Activated CD4-positive, alpha-beta T cell treated with anti-CD3 and anti-CD28 coated beads, Interleukin-2, amount 10 ng/mL, durations not matched to agents 7 days and 5 days (primary cell): Measurements from ENCODE around the gene CUL9. TPM values are rescaled to one million over a fixed set of nuclear protein-coding genes. Genes with fewer than 3 reads are reported as not detected.

ENCODE experiments used
- CTCF ChIA-PET: fragments of 350-600 bp; sonication (Branson Sonifier 250); formaldehyde crosslinking; loops from one replicate; lab custom pipeline; 2021; ENCODE audit warnings: antibody characterized with exemption; lab: Charles Lee
- POLR2A ChIA-PET: fragments of 350-600 bp; sonication (Branson Sonifier 250); formaldehyde crosslinking; loops from one replicate; lab custom pipeline; 2021; ENCODE audit warnings: antibody characterized with exemption; lab: Charles Lee
- DNase-seq: peaks from one replicate; pipeline ENCODE4 v3.0.0-alpha.2; 2020
- H3K27ac Mint-ChIP-seq: one replicate; pipeline ENCODE4 v1.8.0; 2021; ENCODE audit warnings: mild to moderate bottlenecking, moderate library complexity, mixed read lengths
- H3K27me3 Mint-ChIP-seq: one replicate; pipeline ENCODE4 v1.8.0; 2021; ENCODE audit warnings: mixed read lengths
- H3K36me3 Mint-ChIP-seq: one replicate; pipeline ENCODE4 v1.8.0; 2021; ENCODE audit warnings: low read depth, mixed read lengths
- H3K4me1 Mint-ChIP-seq: one replicate; pipeline ENCODE4 v1.8.0; 2021; ENCODE audit warnings: mixed read lengths
- H3K4me3 Mint-ChIP-seq: one replicate; pipeline ENCODE4 v1.8.0; 2021; ENCODE audit warnings: mild to moderate bottlenecking, moderate library complexity, mixed read lengths
- H3K9me3 Mint-ChIP-seq: one replicate; pipeline ENCODE4 v1.8.0; 2021; ENCODE audit warnings: mixed read lengths
- total RNA-seq, 2 experiments: library from RNA; stranded (reverse); gene quantifications; one replicate each; pipeline ENCODE4 v1.2.3, GENCODE V29; 2021

Gene CUL9
- total RNA-seq, 2 experiments from 2014 or later: 57.8 to 60.7 TPM

- H3K4me3 Mint-ChIP-seq: no peak overlapping the region
- no peak overlapping the region for H3K27ac Mint-ChIP-seq
- H3K4me1 Mint-ChIP-seq: no peaks in the 10 kb centered on the region
- H3K9me3 Mint-ChIP-seq: no peaks in the 10 kb centered on the region
- ChIA-PET POLR2A (no interaction called here), CTCF (no interaction called here)
- H3K27me3 Mint-ChIP-seq: no peaks in the 10 kb centered on the region
- no peak for DNase-seq
- no peaks in the 10 kb centered on the region for H3K36me3 Mint-ChIP-seq
Measured at GRCh38 chr6:43150051-43150751, 31.8 kb upstream of the CUL9 start.

DNA sequence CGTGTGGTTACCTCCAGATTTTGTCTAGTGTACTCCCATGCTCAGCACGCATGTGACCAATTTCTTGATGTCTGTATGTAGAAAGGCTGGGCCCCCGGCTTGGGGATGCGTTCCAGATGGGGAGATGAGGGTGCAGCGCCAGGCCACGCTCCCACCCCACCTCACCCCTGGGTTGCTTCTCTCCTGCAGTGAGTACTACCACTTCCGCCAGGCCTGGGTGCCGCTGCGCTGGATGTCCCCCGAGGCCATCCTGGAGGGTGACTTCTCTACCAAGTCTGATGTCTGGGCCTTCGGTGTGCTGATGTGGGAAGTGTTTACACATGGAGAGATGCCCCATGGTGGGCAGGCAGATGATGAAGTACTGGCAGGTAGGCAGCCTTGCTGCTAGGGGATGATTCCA lies 22.4 kb upstream of the CUL9 start:
- Mint-ChIP-seq H3K9me3 (no peaks in the 10 kb centered on the region), H3K4me1 (no peaks in the 10 kb centered on the region), H3K27ac (no peak overlapping the region), H3K36me3 (no peaks in the 10 kb centered on the region), H3K27me3 (no peaks in the 10 kb centered on the region), H3K4me3 (no peak overlapping the region)
- ChIA-PET POLR2A (no interaction called here), CTCF (interaction anchor here (0.5 kb wide), 1 partner anchor 1250 kb away, joined by 3 read pairs; no protein-coding TSS in a partner anchor)
- DNase-seq: no peak

- CTCF ChIA-PET: interaction anchor here (0.7 to 2.0 kb wide), 3 partner anchors 20 to 67 kb away, joined by 3 to 15 read pairs (median 3); no protein-coding TSS in a partner anchor
Measured at GRCh38 chr6:43163899-43164298, 18.1 kb upstream of the CUL9 start.

GRCh38 chr6:43170417-43170930 lies 11.5 kb upstream of the CUL9 start:
- peaks cover 41% of the 10 kb centered on the region for H3K4me1 Mint-ChIP-seq
- no peaks in the 10 kb centered on the region for H3K9me3 Mint-ChIP-seq
- peaks cover 13% of the 10 kb centered on the region for H3K36me3 Mint-ChIP-seq
- peak overlapping the region; percentile 94 for H3K27ac Mint-ChIP-seq
- H3K4me3 Mint-ChIP-seq: peak overlapping the region; percentile 89
- no peak for DNase-seq
- no peaks in the 10 kb centered on the region for H3K27me3 Mint-ChIP-seq
- ChIA-PET CTCF (interaction anchor here (0.8 to 1.5 kb wide), 3 partner anchors 27 to 258 kb away, joined by 3 to 8 read pairs (median 4); partner anchors contain the start of gene ABCC10), POLR2A (no interaction called here)

More at GRCh38 chr6:43163899-43164298, 18.1 kb upstream of the CUL9 start:
- H3K4me1 Mint-ChIP-seq: no peaks in the 10 kb centered on the region
- H3K27me3 Mint-ChIP-seq: no peaks in the 10 kb centered on the region
- H3K9me3 Mint-ChIP-seq: no peaks in the 10 kb centered on the region
- no peak overlapping the region for H3K4me3 Mint-ChIP-seq
- H3K36me3 Mint-ChIP-seq: no peaks in the 10 kb centered on the region
- H3K27ac Mint-ChIP-seq: no peak overlapping the region
- no peak for DNase-seq
- POLR2A ChIA-PET: no interaction called here

DNA sequence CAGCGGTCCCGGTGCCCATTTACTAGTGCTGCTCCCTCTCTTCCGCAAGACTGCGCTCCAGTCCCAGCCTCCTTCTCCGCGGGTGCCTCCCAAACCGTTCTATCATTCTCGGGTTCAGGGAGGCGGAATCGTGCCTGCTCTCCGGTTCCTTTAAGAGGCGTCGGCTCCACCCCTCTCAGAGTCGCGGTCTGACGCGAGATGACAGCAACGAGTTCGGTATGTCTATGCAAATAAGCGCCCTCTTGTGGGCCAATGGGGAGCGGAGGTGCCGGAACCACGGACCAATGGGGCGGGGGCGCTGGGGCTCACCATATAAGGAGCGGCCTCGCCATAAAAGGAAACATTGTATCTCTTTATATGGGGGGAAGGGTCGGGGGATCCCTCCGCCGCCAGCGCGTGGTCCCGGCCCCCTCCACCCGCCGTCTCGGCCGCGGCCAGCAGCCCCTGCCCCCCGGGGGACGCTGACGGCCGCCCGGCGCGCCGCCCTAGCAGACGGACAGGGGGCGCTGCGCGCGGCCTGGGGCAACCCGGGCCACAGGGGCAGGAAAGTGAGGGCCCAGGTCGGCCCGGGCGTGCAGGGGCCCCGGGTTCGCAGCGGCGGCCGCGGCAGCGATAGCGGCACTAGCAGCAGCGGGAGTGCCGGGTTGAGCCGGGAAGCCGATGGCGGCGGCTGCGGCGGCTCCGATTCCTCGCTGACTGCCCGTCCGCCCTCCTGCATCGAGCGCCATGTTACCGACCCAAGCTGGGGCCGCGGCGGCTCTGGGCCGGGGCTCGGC lies 10.9 kb upstream of the CUL9 start, which contains the start of gene SRF:
Gene SRF, plus strand, starts transcription at position 339 of the 776 bp plus-strand sequence. Its CDS starts 388 bp downstream, at position 727.
- Mint-ChIP-seq H3K4me1 (peaks cover 48% of the 10 kb centered on the region), H3K4me3 (peak within 1 kb of the TSS; percentile 97), H3K27ac (peak within 1 kb of the TSS; percentile 94), H3K27me3 (no peaks in the 10 kb centered on the region), H3K36me3 (peaks cover 20% of the 10 kb centered on the region), H3K9me3 (no peaks in the 10 kb centered on the region)
- ChIA-PET CTCF (interaction anchor here (0.7 to 1.5 kb wide), 7 partner anchors 9 to 257 kb away, joined by 3 to 8 read pairs (median 4); partner anchors contain the start of genes ABCC10, CUL9, MRPL2 and ZNF318), POLR2A (interaction anchor here (1.0 kb wide), 1 partner anchor 112 kb away, joined by 3 read pairs; the partner anchor contains the start of genes KLC4 and MRPL2)
- DNase-seq: peak; percentile 100

DNA sequence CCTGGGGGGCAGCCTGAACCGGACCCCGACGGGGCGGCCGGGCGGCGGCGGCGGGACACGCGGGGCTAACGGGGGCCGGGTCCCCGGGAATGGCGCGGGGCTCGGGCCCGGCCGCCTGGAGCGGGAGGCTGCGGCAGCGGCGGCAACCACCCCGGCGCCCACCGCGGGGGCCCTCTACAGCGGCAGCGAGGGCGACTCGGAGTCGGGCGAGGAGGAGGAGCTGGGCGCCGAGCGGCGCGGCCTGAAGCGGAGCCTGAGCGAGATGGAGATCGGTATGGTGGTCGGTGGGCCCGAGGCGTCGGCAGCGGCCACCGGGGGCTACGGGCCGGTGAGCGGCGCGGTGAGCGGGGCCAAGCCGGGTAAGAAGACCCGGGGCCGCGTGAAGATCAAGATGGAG lies 10.3 kb upstream of the CUL9 start:
- H3K36me3 Mint-ChIP-seq: peaks cover 25% of the 10 kb centered on the region
- H3K4me3 Mint-ChIP-seq: peak overlapping the region; percentile 97
- H3K27ac Mint-ChIP-seq: peak overlapping the region; percentile 94
- peak; percentile 31 for DNase-seq
- ChIA-PET POLR2A (interaction anchor here (1.0 kb wide), 1 partner anchor 113 kb away, joined by 3 read pairs; the partner anchor contains the start of genes KLC4 and MRPL2), CTCF (interaction anchor here (0.7 to 1.1 kb wide), 5 partner anchors 8 to 198 kb away, joined by 3 to 4 read pairs (median 4); partner anchors contain the start of genes CUL9, MRPL2 and ZNF318)
- H3K9me3 Mint-ChIP-seq: no peaks in the 10 kb centered on the region
- no peaks in the 10 kb centered on the region for H3K27me3 Mint-ChIP-seq
- H3K4me1 Mint-ChIP-seq: peaks cover 49% of the 10 kb centered on the region

GRCh38 chr6:43172104-43173007 lies 9.6 kb upstream of the CUL9 start:
- ChIA-PET POLR2A (interaction anchor here (0.6 to 1.0 kb wide), 2 partner anchors 113 to 211 kb away, joined by 3 read pairs; partner anchors contain the start of genes KLC4 and MRPL2), CTCF (interaction anchor here (0.7 to 2.9 kb wide), 9 partner anchors 8 to 334 kb away, joined by 3 to 15 read pairs (median 4); partner anchors contain the start of genes CNPY3, CUL9, DNPH1 and MRPL2)
- Mint-ChIP-seq H3K36me3 (peaks cover 25% of the 10 kb centered on the region), H3K27me3 (no peaks in the 10 kb centered on the region), H3K4me3 (peak overlapping the region; percentile 97), H3K4me1 (peaks cover 49% of the 10 kb centered on the region), H3K27ac (peak overlapping the region; percentile 94), H3K9me3 (no peaks in the 10 kb centered on the region)
- DNase-seq: peak; percentile 56

GRCh38 chr6:43173591-43174262 lies 8.3 kb upstream of the CUL9 start:
- no peaks in the 10 kb centered on the region for H3K9me3 Mint-ChIP-seq
- peak; percentile 31 for DNase-seq
- no peaks in the 10 kb centered on the region for H3K27me3 Mint-ChIP-seq
- POLR2A ChIA-PET: interaction anchor here (2.4 kb wide), 1 partner anchor 245 kb away, joined by 6 read pairs; the partner anchor contains the start of gene CNPY3
- H3K36me3 Mint-ChIP-seq: peaks cover 38% of the 10 kb centered on the region
- H3K4me1 Mint-ChIP-seq: peaks cover 49% of the 10 kb centered on the region
- peak overlapping the region; percentile 97 for H3K4me3 Mint-ChIP-seq
- CTCF ChIA-PET: interaction anchor here (1.0 to 2.9 kb wide), 6 partner anchors 15 to 333 kb away, joined by 3 to 15 read pairs (median 4); partner anchors contain the start of genes CNPY3 and DNPH1
- peak overlapping the region; percentile 94 for H3K27ac Mint-ChIP-seq

DNA sequence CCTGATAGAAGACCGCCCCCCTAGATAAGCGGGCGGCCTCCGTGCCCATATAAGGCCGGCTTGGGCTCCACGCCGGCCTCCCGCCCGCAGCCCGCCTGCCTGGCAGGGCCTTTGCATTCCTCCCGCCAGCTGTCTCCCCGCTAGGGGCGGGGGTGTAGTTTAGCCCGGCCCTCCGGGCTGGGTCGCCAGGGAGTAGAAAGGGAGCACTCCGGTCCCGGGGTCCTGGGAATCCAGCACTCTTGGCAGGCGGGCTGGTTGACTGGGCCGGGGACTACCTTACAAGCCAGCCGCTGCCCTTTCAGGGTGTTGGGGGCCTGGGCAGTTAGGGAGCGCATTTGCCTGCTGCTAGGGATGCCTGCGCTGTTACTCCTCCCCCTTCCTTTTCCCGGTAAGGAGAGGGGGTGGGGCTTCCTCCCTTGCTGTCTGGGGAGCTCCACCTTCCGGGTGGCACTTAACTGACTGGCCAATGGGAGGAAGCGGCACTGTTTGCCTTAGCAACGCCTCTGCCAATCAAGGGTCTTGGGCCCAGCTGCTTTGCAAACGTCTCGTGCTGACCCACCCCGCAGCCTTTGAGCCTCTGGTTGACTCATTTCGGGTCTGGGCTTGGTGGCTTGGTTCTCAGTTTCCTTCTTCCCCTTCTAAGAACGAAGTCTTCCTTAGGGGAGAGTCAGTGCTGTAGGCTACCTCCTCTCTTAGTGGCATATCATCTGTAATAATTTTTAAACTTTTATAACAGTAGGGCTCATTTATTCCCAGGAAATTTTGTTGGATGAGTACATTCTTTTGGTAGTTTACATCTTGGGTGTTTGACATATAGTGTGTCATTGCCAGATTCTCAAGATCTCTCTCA lies 7.5 kb upstream of the CUL9 start:
- Mint-ChIP-seq H3K27ac (peak overlapping the region; percentile 82), H3K9me3 (no peaks in the 10 kb centered on the region), H3K36me3 (peaks cover 45% of the 10 kb centered on the region), H3K4me1 (peaks cover 49% of the 10 kb centered on the region), H3K27me3 (no peaks in the 10 kb centered on the region), H3K4me3 (peak overlapping the region; percentile 97)
- CTCF ChIA-PET: interaction anchor here (0.6 to 2.9 kb wide), 8 partner anchors 9 to 382 kb away, joined by 3 to 15 read pairs (median 3); partner anchors contain the start of gene DNPH1
- DNase-seq: peak; percentile 98
- POLR2A ChIA-PET: interaction anchor here (0.6 to 2.4 kb wide), 2 partner anchors 151 to 245 kb away, joined by 5 to 6 read pairs; partner anchors contain the start of gene CNPY3
